GM21529 (cell line): Measurements from ENCODE around the gene ASMTL.
"Not testable (repeated sequence)": the region's sequence is repeated elsewhere in the genome, so short reads cannot be mapped to it uniquely, and the experiment has no call there.

Experiments
- ATAC-seq: cut with Tn5 transposase; IDR thresholded peaks from one replicate; pipeline ENCODE4 v1.9.1; 2021; ENCODE audit not compliant: unreplicated experiment

Gene ASMTL

DNA sequence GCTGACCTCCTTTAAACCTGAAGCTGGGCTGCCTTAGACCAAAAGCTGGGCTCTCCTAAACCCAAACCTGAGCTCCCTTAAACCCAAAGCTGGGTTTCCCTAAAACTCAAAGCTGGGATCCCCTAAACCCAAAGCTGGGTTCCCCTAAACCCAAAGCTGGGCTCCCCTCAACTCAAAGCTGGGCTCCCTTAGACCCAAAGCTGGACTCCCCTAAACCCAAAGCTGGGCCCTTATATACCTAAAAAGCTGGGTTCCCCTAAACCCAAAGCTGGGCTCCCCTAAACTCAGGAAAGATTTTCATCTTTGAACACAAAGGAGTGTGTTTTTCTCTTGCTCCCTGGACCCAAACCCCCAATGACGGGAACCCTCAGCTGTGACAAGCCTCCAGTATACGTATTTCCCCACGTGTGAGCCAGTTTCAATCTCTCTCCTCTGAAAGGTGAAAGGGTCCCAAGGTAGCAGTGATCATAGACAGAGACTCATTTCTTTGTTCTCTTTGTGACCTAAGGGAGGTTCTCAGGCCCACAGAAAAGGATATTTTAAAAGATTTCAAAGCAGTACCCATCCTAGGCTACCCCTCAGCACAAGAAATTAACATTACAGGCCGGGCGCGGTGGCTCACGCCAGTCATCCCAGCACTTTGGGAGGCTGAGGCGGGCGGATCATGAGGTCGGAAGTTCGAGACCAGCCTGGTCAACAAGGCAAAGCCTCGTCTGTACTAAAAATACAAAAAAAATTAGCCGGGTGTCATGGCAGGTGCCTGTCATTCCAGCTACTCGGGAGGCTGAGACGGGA, 31.3 kb upstream of the ASMTL start:
- peak; percentile 60 for ATAC-seq

DNA sequence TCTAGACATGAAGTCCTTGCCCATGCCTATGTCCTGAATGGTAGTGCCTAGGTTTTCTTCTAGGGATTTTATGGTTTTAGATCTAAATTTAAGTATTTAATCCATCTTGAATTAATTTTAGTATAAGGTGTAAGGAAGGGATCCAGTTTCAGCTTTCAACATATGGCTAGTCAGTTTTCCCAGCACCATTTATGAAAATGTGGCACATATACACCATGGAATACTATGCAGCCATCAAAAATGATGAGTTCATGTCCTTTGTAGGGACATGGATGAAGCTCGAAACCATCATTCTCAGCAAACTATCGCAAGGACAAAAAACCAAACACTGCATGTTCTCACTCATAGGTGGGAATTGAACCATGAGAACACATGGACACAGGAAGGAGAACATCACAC, 29.8 kb upstream of the ASMTL start:
- ATAC-seq = not testable (repeated sequence)

DNA sequence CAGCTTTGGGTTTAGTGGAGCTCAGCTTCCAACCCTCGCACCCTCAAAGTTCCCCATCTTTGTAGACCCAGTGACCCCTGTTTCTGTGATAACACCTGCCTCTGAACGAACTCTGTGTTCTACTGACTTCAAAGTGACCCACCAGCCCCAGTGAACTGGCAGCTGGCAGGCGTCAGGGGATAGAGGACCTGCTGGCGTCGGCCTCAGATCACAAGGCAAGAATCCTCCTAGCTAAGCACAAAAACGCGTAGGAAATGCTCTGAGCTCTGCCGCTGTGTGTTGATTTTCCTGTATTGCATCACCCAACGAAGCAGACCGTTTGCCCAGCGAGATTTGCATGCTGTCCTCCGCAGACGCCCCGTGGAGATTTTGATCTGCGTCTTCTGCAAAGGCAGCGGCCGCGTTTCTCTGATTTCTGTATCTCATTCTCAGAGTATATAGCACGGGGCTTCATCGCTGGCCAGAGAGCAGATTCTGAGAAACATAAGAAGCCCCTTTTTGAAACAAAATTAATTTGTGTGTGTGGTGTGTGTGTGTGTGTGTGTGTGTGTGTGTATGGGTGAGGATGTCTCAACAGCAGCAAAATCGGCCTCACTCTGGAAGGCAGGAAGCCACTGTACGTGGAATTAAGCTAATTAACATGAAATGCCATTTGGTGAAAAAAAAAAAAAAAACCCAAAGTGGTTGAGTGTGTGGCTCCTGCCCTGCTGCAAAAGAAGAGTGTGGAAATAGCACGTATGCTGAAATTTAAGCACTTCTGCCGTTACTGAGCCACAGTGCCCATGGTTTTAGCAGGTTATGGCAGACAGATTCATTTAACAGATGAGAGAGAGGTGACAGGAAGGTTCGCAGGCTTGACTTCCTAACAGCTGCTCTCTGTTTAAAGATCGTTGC, 29.2 kb upstream of the ASMTL start:
- peak; percentile 49 for ATAC-seq

DNA sequence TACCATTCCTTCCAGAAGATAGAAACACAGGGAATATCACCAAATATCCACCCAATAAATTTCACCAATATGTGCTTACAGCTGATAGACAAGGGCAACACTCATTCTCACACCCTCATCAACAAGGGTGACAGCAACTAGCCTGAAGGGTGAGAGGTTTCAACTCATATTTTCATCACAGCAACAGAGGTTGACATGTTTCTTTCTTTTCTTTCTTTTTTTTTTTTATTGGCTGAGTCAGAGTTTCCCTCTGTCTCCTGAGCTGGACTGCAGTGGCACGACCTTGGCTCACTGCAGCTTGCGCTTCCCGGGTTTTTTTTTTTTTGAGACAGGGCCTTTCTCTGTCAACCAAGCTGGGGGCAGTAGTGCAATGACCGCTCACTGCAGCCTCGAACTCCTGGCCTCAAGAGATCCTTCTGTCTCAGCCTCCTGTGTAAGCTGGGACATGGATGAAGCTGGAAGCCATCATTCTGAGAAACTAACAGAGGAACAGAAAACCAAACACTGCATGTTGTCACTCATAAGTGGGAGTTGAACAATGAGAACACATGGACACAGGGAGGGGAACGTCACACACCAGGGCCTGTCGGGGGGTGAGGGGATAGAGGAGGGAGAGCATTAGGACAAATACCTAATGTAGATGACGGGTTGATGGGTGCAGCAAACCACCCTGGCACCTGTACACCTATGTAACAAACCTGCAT, 27.5 kb upstream of the ASMTL start:
- ATAC-seq = no peak

DNA sequence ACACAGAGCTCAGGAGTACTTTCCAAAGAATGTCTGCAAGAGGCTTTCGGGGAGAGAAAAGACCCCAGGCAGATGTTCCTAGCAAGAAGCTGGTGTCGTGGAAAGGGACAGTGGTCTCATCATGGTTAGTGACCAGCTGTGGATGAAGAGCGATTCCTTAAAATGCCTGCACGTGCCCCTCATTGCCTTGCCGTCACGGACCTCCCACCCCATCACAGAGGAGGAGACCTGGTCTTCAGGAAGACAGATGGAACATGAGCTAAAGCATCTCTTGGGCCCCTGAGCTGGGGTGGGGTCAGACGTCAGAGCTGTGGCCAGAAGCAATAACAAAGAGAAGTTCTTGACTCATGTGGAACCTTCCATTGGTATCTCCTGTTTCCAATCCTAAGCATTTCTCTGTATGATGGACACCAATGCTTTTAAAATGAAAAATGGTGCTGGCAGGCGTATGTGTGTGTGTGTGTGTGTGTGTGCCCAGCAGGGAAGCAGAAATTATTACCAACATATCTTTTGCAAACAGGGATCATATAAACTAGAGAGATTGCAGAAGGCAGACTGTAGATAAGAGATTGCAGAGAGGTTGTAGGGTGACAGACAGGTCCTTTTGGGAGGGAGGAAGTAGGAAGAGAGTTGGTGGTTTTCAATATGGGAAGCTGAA, 25.2 kb upstream of the ASMTL start:
- no peak for ATAC-seq

DNA sequence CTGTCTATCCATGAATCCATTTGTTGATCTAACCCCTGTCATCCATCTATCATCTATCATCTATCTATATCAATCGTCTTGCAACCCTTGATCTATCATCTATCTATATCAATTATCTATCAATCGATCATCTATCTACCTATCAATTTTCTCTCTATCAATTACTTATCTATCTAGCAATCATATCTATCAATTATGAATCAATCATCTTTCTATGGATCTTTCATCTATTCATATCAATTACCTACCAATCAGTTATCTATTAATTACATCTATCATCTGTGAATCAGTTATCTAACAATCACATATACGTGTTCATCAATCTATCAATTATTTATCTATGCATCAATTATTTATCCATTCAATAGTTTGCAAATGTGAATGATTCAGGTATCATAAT, 24.5 kb upstream of the ASMTL start:
- no peak for ATAC-seq

DNA sequence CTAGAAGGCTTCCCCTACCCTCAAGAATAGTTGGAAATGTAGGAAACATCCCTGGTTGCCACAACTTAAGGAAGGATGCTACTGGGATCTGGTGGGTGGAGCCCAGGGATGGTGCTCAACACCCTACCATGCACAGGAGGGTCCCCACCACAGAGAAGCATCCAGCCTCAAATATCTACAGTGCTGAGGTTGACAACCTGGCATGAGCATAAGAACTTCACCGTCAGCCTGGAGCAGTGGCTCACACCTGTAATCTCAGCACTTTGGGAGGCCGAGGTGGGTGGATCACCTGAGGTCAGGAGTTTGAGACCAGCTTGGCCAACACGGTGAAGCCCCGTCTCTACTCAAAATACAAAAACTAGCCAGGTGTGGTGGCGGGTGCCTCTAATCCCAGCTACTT, 24.0 kb upstream of the ASMTL start:
- ATAC-seq = no peak

DNA sequence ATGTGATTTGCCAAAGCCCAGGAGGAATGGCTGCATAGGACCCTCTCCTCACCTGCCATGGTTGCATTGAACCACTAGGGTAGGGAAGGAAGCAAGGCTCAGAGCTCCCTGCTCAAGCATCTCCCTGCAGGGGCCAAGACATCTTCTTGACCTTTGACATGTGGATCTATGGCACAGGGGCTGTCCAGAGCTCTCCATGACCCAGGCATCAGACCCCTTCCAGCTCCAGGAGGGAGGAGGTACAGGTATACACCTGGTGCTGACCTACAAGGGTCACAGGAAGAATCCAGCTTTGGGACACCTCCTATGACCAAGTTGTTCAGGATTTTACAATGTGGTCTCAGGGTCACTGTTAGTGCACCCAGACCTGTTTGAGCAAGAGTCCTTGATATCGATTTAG, 23.2 kb upstream of the ASMTL start:
- ATAC-seq = no peak

DNA sequence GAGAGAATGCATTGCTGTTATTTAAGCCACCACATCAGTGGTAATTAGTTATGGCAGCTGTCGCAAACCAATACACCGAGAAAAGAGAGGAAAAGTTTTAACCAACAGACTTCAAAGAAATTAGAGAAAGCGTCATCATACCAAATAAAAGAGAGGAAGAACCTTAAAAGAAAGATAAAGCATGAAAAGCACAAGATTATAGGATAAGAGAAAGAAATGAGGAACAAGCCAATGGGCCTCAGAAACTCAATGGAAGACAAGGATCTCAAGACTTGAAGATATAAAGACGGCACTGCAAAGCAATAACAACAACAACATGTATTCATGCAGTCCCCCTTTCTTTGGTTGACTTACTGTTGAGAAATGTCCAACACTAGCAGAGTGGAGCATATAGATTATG, 22.8 kb upstream of the ASMTL start:
- ATAC-seq = no peak

DNA sequence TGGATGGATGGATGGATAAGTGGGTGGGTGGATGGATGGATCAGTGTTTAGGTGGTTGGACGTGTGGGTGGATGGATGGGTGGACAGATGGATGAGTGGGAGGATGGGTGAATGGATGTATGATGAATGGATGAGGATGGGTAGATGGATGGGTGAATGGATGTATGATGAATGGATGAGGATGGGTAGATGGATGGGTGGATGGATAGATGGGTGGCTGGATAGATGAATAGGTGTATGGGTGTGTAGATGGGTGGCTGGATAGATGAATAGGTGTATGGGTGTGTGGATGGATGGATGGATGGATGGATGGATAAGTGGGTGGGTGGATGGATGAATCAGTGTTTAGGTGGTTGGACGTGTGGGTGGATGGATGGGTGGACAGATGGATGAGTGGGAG, 21.9 kb upstream of the ASMTL start:
- ATAC-seq = not testable (repeated sequence)

DNA sequence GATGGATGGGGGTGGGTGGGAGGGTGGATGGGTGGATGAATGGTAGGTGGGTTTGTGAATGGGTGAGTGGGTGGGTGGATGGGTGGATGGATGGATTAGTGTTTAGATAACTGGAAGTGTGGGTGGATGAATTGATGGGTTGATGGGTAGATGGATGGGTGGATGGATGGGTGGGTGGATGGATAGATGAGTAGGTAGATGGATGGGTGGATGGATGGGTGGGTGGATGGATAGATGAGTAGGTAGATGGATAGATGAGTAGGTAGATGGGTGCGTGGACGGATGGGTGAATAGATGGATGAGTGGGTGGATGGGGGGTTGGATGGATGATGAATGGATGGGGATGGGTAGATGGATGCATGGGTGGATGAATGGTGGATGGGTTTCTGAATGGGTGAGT, 20.3 kb upstream of the ASMTL start:
- no peak for ATAC-seq

DNA sequence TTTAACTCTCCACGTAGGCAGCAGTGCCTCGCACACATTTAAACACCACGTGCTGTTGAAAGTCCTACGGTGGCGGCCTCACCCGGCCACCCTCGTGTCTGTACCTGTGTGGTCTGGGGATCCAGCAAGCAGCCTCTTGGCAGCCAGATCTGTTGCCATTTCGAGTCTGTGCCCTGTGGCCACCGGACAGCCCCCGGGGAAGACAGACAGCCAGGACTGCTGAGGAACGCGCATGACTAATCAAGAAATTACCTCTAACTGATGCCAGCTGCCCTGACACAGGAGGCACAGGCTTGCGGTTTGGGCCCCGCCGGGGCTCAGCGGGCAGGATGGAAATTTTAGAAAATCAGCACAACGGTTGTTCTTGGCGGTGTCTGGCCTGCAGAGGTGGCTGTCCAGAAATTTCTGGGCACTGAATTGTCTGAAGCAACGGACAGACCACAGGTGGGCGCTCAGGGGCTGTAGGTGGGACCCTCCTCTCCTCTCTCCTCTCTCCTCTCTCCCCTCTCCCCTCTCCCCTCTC, 15.6 kb upstream of the ASMTL start:
- peak; percentile 40 for ATAC-seq

DNA sequence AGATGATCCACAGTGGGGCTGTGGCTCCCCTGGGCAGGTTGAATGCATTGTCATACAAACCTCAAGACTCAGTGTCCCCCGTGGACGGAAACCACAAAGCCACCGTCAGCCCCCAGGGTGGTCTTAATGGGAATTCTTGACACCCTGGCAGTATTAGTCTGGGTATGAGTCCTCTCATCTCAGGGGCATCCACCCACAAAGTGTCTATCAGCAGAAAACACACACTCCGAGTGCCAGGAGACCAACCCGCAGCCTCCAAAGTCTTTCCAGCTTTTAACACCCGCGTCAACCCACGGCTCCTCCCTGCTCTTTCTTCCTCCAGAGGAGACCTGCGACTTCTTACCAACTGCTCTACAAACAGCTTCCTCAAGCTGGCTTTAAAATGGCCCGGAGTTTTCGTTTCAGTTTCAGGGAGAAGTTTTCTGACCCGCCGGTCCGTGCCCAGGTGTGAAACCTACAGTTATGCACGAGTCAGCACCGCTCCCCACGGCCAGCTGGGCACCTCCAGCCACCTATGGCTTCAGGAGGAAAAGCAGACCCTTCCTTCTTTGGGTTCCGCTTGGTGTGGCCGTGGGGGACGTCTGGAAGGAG, 14.4 kb upstream of the ASMTL start:
- peak; percentile 47 for ATAC-seq

DNA sequence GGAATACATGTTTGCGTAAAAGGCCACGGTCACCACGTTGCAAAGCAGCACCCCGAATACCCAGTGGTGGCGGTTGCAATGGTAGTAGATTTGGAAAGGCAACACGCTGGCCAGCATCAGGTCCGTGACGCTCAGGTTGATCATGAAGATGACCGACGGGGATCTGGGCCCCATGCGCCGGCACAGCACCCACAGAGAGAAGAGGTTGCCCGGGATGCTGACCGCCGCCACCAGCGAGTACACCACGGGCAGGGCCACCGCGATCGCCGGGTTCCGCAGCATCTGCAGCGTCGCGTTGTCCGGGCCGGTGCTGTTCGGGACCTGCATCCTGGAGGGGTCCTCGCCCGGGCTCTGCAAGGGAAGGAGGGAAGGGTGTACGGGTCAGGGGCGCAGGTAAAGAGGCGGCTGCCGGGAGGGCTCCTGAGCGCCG, 13.5 kb upstream of the ASMTL start:
- no peak for ATAC-seq

DNA sequence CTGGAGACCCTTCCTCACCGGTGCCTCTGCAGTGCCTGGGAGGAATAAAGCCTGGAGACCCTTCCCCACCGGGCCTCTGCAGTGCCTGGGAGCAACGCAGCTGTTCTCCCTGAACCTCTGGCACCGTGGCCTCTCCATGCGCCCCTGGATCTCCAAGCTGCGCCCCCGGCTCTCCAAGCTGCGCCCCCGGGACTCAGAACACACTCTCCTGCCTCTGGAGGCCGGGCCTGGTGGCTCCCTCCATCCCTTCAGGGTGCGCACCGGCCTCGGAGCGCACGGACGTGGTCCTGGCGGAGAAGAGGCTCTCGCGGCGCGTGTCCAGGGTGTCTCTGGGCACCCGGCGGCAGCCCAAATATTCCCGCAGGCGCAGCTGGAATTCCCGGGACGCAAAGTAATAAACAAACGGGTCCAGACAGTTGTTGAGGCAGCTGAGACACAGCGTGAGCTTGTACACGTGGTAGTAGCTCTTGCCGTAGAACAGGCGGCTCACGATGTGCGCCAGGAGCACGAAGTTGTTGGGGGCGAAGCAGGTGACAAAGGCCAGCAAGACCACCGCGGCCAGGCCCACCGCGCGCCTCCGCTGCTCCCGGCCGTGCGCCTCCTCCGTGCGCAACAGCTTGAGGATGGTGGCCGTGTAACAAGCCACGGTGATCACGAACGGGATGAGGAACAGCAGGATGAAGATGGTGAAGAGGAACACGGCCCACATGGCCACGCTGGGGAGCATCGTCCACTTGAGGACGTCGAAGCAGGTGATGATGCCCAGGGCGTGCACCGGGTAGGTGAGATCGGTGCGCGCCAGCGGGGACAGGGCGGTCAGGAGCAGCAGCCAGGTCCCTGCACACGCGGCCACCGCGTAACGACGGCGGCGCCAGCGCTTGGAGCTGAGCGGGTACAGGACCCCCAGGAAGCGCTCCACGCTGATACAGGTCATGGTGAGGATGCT, 12.8 kb upstream of the ASMTL start:
- no peak for ATAC-seq

DNA sequence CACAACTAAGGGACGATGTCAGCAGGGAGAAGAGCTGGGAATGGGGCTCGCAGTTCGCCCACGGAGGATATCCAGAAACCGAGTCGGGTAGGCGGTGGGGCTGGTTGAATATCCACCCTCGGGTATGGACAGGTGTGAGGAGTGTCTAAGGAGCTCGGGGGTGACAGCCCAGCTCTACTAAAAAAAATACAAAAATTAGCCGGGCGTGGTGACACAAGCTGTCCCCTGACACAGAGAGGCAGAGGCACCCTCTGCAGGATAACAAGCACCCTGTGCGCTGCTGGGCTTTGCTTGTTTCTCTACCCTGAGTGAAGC, 12.2 kb upstream of the ASMTL start:
- no peak for ATAC-seq

DNA sequence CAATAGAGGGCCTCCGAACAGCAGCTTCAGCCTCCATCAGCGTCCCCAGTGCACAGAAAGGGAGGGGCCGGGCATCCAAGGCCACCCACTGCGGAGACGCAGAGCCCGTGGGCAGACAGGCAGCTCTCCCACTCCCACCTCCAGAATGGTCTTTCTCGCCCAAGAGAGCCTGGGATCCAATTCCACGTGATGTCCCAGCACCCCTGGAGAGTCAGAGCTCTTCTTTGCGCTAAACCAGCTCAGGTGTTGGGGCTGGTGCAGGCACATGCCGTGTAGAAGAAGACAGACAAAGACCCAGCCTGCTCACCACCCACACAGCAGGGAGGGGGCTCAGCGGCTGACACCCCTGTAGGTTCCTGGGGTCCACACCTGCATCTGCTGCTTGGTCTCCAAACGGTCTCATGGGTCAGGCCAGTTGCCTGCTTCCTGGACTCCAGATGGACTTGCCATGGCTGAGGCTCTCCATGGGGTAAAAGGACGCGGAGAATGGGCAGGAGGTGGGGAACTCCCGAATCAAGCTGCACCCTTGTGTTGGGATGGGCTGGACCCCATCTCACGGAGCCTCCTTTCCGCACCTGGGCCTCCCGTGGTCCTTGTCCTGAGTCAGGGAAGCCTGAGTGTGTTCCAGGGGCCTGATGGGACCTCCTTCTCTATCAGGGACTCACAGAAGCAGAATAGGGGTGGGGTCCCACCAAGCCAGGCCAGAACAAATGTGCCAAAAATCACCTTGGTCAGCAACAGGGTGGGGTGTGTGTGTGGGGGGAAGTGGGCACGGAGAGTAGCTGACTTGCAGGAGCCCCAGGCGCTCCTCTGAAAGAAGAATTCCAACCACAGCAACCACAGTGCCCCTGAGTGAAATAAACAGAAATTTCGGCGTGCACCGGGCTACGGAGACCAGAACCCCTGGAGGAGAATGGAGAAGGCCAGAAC, 11.6 kb upstream of the ASMTL start:
- no peak for ATAC-seq

DNA sequence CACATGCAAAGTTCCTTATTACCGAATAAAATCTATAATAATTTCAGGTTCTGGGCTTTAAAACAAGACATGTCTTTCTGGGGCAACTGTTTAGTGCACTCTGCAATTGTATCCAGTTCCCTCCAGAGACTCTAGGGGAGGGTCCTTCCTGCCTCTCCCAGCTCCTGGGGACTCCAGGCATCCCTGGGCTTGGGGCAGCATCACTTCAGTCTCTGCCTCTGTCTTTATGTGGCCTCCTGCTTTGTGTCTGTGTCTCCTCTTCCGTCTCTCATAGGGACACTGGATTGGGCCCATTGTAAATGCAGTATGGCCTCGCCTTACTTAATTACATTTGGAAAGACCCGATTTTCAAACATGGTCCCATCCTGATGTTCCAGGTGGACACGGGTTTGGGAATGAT, 10.9 kb upstream of the ASMTL start:
- ATAC-seq = no peak
